ENCODE measurements around the gene CMBL. TPM values are rescaled to one million over a fixed set of nuclear protein-coding genes. Genes with fewer than 3 reads are reported as not detected.

The CMBL gene
- total RNA-seq, 1 experiment from 2014 or later: 12.6 TPM

GRCh38 chr5:10320793-10321192 is 13.1 kb upstream of the CMBL start:
- no peaks in the 10 kb centered on the region for H3K79me1 ChIP-seq (ENCODE audit: insufficient read depth, low read depth, low read length, poor library complexity, severe bottlenecking)
- no peak overlapping the region for H3K4me2 ChIP-seq (ENCODE audit: insufficient read depth, insufficient read length, low read length)
- H2BK15ac ChIP-seq (ENCODE audit: low read depth, low read length): no peak overlapping the region
- H2BK5ac ChIP-seq (ENCODE audit: insufficient read length, low read length): no peak overlapping the region
- no peak overlapping the region for H3K4me3 Mint-ChIP-seq
- H2BK12ac ChIP-seq (ENCODE audit: insufficient read length, low read depth, low read length): no peak overlapping the region
- no peak overlapping the region for H3K27ac Mint-ChIP-seq
- H3K27me3 Mint-ChIP-seq (ENCODE audit: low read depth): peaks cover 5% of the 10 kb centered on the region
- no peak overlapping the region for H4K8ac ChIP-seq (replicated peaks; ENCODE audit: insufficient read length, low read depth, low read length)
- H4K91ac ChIP-seq (ENCODE audit: insufficient read length, low read depth, low read length): no peak overlapping the region
- H4K20me1 ChIP-seq (ENCODE audit: control insufficient read depth, insufficient read depth, insufficient read length): no peaks in the 10 kb centered on the region
- H3K56ac ChIP-seq (ENCODE audit: insufficient read length, low read depth, low read length): no peak overlapping the region
- H3K27me3 ChIP-seq (ENCODE audit: insufficient read depth, low read length): no peaks in the 10 kb centered on the region
- no peak overlapping the region for H2BK120ac ChIP-seq (ENCODE audit: low read depth, low read length, poor library complexity, severe bottlenecking)
- WGBS (ENCODE audit: extremely low coverage, insufficient read length, low lambda C conversion rate): no CpG with 5 or more reads among the region's 3 CpGs
- H3T11ph ChIP-seq (ENCODE audit: low read length): no peak overlapping the region
- no peak overlapping the region for H3K18ac ChIP-seq (ENCODE audit: insufficient read length, low read depth, low read length)
- H3K9ac ChIP-seq (ENCODE audit: extremely low read depth, insufficient read length, low read length): no peak overlapping the region
- peaks cover 0 to 4% of the 10 kb centered on the region in 2 experiments; a peak in 2 of 4 replicates for H3K4me1 Mint-ChIP-seq
- H3K14ac ChIP-seq (ENCODE audit: insufficient read depth, low read length): no peak overlapping the region; the same call in 1 of the 2 replicates
- H3K23me2 ChIP-seq (ENCODE audit: insufficient read length, low read depth, low read length, poor library complexity, severe bottlenecking): no peaks in the 10 kb centered on the region
- H3K9me3 ChIP-seq (ENCODE audit: control insufficient read depth, low read depth, low read length): no peaks in the 10 kb centered on the region
- no peak overlapping the region for H2BK20ac ChIP-seq (ENCODE audit: low read depth, low read length, poor library complexity, severe bottlenecking)
- no peak overlapping the region for H3K4ac ChIP-seq (ENCODE audit: low read depth, low read length)
- H2AFZ ChIP-seq (ENCODE audit: low read length): no peak overlapping the region
- no peak overlapping the region for H3K23ac ChIP-seq (ENCODE audit: insufficient read length, low read depth, low read length)
- no peak overlapping the region for H4K5ac ChIP-seq (ENCODE audit: insufficient read length, low read depth, low read length)
- no peak for DNase-seq
- no peaks in the 10 kb centered on the region; a peak in 1 of 5 replicates for H3K9me3 Mint-ChIP-seq
- H2AK5ac ChIP-seq (ENCODE audit: insufficient read length, low read length): no peak overlapping the region
- no peaks in the 10 kb centered on the region for H3K36me3 Mint-ChIP-seq (ENCODE audit: insufficient read depth in 1 of 3, low read depth in 3 of 3)
- no peaks in the 10 kb centered on the region for H3K79me2 ChIP-seq (ENCODE audit: insufficient read depth, low read length)
- no peak for TF ChIP-seq CTCF (conservative IDR thresholded peaks at IDR 0.05)
- H3K27ac ChIP-seq (ENCODE audit: insufficient read length, low read depth, low read length): no peak overlapping the region
- no peaks in the 10 kb centered on the region for H3K4me1 ChIP-seq (ENCODE audit: insufficient read depth, low read length)
